ACC112 (cell line): ENCODE data around the gene CCDC187.
"Not testable (repeated sequence)": the region's sequence is repeated elsewhere in the genome, so short reads cannot be mapped to it uniquely, and the experiment has no call there.

Experiments used
- H2AFZ ChIP-seq: fragments of 200-600 bp; sonication (generic); one replicate; pipeline ENCODE4 v1.6.0; 2017; ENCODE audit warnings: antibody characterized with exemption, low read length; ENCODE audit not compliant: unreplicated experiment
- H3K27ac ChIP-seq: fragments of 200-600 bp; sonication (generic); 2 replicates; pipeline ENCODE4 v1.5.1; 2014; ENCODE audit warnings: low read depth, mild to moderate bottlenecking, antibody characterized with exemption, low read length, moderate library complexity
- H3K27me3 ChIP-seq: fragments of 200-600 bp; sonication (generic); 2 replicates; pipeline ENCODE4 v1.6.1; 2014; ENCODE audit warnings: mild to moderate bottlenecking, antibody characterized with exemption, low read length, moderate library complexity, mixed read lengths; ENCODE audit not compliant: insufficient read depth
- H3K36me3 ChIP-seq: fragments of 200-600 bp; sonication (generic); 2 replicates; pipeline ENCODE4 v1.6.1; 2016; ENCODE audit warnings: mild to moderate bottlenecking, antibody characterized with exemption, low read length, moderate library complexity, mixed read lengths; ENCODE audit not compliant: insufficient read depth
- H3K4me1 ChIP-seq: fragments of 200-600 bp; sonication (generic); one replicate; pipeline ENCODE4 v1.6.1; 2016; ENCODE audit warnings: low read length, mixed read lengths; ENCODE audit not compliant: insufficient read depth, unreplicated experiment, control insufficient read depth
- H3K4me3 ChIP-seq: fragments of 200-600 bp; sonication (generic); 2 replicates; pipeline ENCODE4 v1.5.1; 2014; ENCODE audit warnings: mild to moderate bottlenecking, low read depth, low read length
- H3K79me2 ChIP-seq: fragments of 200-600 bp; sonication (generic); one replicate; pipeline ENCODE4 v1.6.0; 2016; ENCODE audit warnings: low read length; ENCODE audit not compliant: control insufficient read depth, unreplicated experiment, insufficient read depth

CCDC187 gene

GRCh38 chr9:136273921-136274785 lies 29.7 kb downstream of the CCDC187 start:
- Histone ChIP-seq H3K79me2 (no peaks in the 10 kb centered on the region), H3K27ac (no peak overlapping the region), H3K27me3 (peaks cover 53% of the 10 kb centered on the region), H3K4me3 (no peak overlapping the region), H3K36me3 (no peaks in the 10 kb centered on the region), H3K4me1 (no peaks in the 10 kb centered on the region), H2AFZ (no peak overlapping the region)

- Histone ChIP-seq H3K4me1 (no peaks in the 10 kb centered on the region), H3K4me3 (no peak overlapping the region), H3K79me2 (no peaks in the 10 kb centered on the region), H3K36me3 (no peaks in the 10 kb centered on the region), H2AFZ (no peak overlapping the region), H3K27me3 (peaks cover 51% of the 10 kb centered on the region), H3K27ac (no peak overlapping the region)
Measured at GRCh38 chr9:136273244-136273865, 30.5 kb downstream of the CCDC187 start.

GRCh38 chr9:136270173-136270705 lies 33.7 kb downstream of the CCDC187 start:
- H3K4me1 ChIP-seq: no peaks in the 10 kb centered on the region
- H2AFZ ChIP-seq: no peak overlapping the region
- no peaks in the 10 kb centered on the region for H3K36me3 ChIP-seq
- no peak overlapping the region for H3K27ac ChIP-seq
- peaks cover 31% of the 10 kb centered on the region for H3K27me3 ChIP-seq
- no peak overlapping the region for H3K4me3 ChIP-seq
- no peaks in the 10 kb centered on the region for H3K79me2 ChIP-seq

GRCh38 chr9:136268735-136269134 lies 35.2 kb downstream of the CCDC187 start:
- no peaks in the 10 kb centered on the region for H3K79me2 ChIP-seq
- H3K27me3 ChIP-seq: peaks cover 15% of the 10 kb centered on the region
- no peaks in the 10 kb centered on the region for H3K4me1 ChIP-seq
- H3K4me3 ChIP-seq: no peak overlapping the region
- H3K27ac ChIP-seq: no peak overlapping the region
- no peak overlapping the region for H2AFZ ChIP-seq
- H3K36me3 ChIP-seq: no peaks in the 10 kb centered on the region

GRCh38 chr9:136268318-136268717 lies 35.6 kb downstream of the CCDC187 start:
- Histone ChIP-seq H3K36me3 (no peaks in the 10 kb centered on the region), H3K27me3 (peaks cover 12% of the 10 kb centered on the region), H3K4me1 (no peaks in the 10 kb centered on the region), H3K27ac (no peak overlapping the region), H2AFZ (no peak overlapping the region), H3K4me3 (no peak overlapping the region), H3K79me2 (no peaks in the 10 kb centered on the region)

- no peaks in the 10 kb centered on the region for H3K79me2 ChIP-seq
- no peak overlapping the region for H2AFZ ChIP-seq
- H3K4me3 ChIP-seq: peak overlapping the region; percentile 70
- H3K4me1 ChIP-seq: no peaks in the 10 kb centered on the region
- H3K36me3 ChIP-seq: no peaks in the 10 kb centered on the region
- no peak overlapping the region for H3K27ac ChIP-seq
- H3K27me3 ChIP-seq: peaks cover 11% of the 10 kb centered on the region
Measured at GRCh38 chr9:136267261-136268111, 36.4 kb downstream of the CCDC187 start.

- not testable (repeated sequence) for H3K36me3 ChIP-seq, H3K27ac ChIP-seq, H2AFZ ChIP-seq, H3K79me2 ChIP-seq, H3K4me1 ChIP-seq
- peaks cover 11% of the 10 kb centered on the region for H3K27me3 ChIP-seq
- H3K4me3 ChIP-seq: peak overlapping the region; percentile 70
Measured at GRCh38 chr9:136266641-136267040, 37.3 kb downstream of the CCDC187 start.

GRCh38 chr9:136265561-136266355 lies 38.1 kb downstream of the CCDC187 start:
- no peak overlapping the region for H2AFZ ChIP-seq
- H3K4me3 ChIP-seq: no peak overlapping the region
- H3K27me3 ChIP-seq: peaks cover 11% of the 10 kb centered on the region
- no peak overlapping the region for H3K27ac ChIP-seq
- no peaks in the 10 kb centered on the region for H3K4me1 ChIP-seq
- no peaks in the 10 kb centered on the region for H3K79me2 ChIP-seq
- no peaks in the 10 kb centered on the region for H3K36me3 ChIP-seq

- Histone ChIP-seq H3K27ac (no peak overlapping the region), H3K4me3 (no peak overlapping the region), H2AFZ (no peak overlapping the region), H3K36me3 (no peaks in the 10 kb centered on the region), H3K79me2 (no peaks in the 10 kb centered on the region), H3K4me1 (no peaks in the 10 kb centered on the region), H3K27me3 (peaks cover 8% of the 10 kb centered on the region)
Measured at GRCh38 chr9:136264441-136265405, 39.2 kb downstream of the CCDC187 start.
